TTC549 (cell line): ENCODE data around the gene LCTL.

Source experiments
- FAIRE-seq: peaks from 2 replicates; lab custom pipeline; 2012; peaks lifted over from hg19 to GRCh38; lab: Jason Lieb, UNC

Gene LCTL, protein sequence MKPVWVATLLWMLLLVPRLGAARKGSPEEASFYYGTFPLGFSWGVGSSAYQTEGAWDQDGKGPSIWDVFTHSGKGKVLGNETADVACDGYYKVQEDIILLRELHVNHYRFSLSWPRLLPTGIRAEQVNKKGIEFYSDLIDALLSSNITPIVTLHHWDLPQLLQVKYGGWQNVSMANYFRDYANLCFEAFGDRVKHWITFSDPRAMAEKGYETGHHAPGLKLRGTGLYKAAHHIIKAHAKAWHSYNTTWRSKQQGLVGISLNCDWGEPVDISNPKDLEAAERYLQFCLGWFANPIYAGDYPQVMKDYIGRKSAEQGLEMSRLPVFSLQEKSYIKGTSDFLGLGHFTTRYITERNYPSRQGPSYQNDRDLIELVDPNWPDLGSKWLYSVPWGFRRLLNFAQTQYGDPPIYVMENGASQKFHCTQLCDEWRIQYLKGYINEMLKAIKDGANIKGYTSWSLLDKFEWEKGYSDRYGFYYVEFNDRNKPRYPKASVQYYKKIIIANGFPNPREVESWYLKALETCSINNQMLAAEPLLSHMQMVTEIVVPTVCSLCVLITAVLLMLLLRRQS

DNA sequence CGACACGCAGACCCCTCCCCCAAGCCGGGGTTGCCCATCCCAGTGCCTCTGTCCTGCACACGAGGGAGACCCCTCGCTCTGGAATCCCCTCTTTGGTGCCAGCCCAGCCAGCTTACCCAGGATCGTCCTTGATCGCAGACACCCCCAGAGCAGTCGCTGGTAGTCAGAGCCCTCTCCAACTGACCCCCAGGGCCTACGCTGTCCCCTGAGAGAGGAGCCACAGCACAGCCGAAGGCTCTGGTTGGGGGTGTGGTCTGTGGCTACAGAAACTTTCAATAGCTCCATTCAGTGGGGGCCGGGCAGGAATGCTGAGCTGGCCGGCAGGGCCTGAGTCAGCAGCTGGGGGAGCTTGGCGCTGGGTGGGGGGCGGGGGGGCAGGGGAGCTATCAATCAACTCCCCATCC is at the start of gene LCTL:
Gene LCTL, minus strand, starts transcription at position 258 of the 404 bp plus-strand sequence. CDS start 633 bp downstream, outside the sequence.
- FAIRE-seq, result no peak

DNA sequence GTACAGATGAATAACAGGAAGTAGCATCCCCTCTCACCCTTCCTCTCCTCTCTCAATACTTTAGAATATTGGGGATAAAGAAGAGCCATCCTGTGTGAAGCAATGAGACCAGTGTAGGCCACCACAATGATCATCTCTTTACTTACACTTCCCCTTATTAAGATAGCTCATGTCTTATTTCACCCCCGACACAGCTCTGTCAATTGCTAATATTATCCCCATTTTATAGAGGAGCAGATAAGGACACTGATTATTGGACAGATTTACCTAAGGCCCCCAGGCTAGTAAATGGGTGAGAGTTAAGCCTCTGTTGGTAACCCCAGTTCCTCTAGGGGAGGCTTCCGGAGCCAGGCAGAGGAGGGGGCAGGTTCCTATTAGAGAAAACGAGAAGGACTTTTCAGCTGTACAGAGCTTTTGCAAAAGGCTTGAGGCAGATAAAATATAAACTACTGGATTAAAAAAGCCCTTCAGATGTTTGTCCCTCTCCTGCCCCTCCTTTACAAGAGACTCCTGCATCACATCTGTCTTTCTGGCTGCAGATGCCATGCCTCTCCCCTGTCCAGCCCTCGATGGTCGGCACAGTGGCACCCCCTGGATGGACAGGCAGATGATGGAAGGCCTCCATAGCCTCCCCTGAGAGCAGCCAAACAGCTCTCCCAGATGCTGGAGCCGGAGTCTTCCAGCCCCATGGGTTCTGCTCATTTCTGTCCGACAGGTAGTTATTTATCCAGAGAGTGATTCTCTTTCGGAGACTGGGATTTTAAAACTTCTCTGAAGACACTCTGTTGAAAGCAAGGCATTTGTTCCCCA is 49.4 kb upstream of the LCTL start:
- FAIRE-seq, result no peak

DNA sequence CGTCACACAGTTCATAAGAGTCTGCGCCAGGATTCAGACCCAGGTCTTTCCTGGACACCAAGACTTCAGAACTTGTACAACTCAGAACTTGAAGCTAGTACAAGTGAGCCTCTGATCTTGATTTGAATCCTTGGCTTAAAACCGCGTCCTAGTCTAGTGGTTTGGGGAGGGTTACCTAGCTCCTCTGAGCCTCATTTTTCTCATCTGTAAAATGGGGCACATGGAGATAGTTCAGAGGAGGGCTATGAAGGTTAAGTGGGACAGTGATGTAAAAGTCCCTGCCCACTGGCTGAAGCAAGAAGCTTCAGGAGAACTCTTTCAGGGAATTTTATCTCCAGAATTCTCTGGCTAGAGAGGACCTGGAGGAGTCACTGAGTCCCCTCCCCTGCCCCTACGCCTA is 48.7 kb upstream of the LCTL start:
- no peak for FAIRE-seq

DNA sequence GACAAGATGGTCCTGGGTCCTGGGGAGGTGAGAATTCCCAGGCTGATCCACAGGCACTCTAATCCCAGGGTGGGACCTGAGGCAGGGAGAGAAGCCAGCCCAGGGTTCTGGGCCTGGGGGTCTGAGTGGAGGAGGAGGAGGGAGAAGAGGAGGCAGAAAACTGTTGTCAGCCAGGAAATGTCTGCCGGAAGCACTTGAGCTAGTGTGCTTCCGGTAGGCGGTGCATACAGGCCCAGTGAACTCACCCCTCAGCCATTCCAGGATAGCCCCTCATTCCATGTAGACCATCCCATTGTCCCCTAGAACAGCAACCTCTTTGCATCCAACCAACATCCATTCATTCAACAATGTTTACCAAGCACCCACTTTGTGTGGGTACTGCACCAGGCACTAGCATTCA is 47.9 kb upstream of the LCTL start:
- FAIRE-seq, result no peak

DNA sequence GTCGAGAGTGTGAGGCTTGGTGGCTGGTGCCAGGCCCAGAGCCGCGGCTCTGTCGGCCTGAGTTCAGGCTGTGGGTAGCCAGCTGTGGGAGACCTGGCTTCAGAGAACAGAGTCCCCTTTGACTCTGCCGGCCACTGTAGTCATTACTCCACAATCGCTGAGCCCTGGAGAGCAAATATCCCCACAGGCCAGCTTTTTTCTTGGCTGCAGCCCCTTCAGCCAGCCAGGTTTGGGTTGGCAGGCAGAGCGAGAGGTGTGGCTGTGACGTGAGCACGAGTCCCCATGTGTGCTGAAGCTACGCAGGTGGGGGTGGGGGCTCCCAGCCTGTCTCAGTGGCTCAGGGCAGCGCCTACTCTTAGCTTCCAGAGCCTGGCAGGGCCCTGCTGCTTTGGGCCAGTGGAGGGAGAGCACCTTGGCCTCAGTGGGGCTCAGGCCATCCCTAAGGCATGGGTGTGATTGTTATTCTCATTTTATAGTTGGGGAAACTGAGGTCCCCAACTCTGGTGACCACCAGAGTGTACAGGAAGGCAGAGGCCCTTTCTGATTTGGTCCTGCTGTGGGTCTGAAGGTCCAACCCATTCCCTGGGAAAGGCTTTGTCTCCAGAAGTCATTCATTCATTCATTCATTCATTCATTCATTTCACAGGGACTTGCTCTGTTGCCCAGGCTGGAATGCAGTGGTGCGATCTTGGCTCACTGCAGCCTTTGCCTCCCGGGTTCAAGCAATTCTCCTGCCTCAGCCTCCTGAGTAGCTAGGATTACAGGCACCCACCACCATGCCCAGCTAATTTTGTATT is 45.7 kb upstream of the LCTL start:
- FAIRE-seq, result no peak

DNA sequence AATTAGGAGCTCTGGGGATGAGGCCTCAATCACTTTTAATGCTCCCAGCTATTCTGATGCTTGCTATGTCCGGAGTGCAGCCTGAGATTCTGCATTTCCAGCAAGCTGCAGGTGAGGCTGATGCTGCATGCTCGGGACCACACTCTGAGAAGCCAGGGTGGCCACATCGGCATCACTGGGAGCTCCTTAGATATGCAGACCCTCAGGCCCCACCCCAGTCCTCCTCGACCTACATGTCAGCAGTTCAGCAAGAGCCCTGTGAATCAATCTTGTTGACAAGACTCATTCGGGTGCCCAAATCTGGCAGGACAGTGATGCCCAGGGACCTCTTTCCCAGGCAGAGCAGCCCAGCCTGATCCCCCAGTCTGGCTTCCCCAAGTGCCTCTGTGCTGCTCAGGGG is 44.1 kb upstream of the LCTL start:
- FAIRE-seq, result no peak

DNA sequence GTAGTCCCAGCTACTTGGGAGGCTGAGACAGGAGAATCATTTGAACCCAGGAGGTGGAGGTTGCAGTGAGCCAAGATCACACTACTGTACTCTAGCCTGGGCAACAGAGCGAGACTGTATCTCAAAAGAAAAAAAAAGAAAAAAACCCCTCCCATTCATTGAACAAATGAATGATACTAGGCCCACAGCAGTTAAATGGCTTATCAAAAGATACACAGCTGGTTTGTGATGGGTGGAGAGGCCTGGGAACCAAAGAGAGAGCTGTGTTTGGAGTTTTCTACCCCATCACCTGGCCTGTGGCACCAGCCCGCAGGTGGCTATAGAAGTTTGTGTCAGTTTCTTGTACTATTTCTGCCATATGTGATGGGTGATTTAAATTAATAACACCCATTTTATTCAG is 43.1 kb upstream of the LCTL start:
- FAIRE-seq, result no peak

DNA sequence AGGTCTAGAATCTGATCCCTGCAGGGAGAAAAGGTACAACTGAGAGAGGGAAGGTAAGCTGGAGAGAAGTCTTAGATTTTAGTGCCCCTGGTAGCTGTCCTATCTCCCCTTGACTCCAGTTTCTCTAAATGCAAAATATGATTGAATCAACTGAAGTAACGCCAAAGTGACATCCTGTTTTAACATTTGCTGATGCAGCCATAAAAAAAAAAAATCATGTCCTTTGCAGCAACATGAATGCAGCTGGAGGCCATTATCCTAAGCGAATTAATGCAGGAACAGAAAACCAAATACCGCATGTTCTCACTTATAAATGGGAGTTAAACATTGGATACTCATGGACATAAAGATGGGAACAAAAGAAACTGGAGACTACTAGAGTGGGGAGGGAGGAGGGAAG is 42.4 kb upstream of the LCTL start:
- FAIRE-seq, result no peak

DNA sequence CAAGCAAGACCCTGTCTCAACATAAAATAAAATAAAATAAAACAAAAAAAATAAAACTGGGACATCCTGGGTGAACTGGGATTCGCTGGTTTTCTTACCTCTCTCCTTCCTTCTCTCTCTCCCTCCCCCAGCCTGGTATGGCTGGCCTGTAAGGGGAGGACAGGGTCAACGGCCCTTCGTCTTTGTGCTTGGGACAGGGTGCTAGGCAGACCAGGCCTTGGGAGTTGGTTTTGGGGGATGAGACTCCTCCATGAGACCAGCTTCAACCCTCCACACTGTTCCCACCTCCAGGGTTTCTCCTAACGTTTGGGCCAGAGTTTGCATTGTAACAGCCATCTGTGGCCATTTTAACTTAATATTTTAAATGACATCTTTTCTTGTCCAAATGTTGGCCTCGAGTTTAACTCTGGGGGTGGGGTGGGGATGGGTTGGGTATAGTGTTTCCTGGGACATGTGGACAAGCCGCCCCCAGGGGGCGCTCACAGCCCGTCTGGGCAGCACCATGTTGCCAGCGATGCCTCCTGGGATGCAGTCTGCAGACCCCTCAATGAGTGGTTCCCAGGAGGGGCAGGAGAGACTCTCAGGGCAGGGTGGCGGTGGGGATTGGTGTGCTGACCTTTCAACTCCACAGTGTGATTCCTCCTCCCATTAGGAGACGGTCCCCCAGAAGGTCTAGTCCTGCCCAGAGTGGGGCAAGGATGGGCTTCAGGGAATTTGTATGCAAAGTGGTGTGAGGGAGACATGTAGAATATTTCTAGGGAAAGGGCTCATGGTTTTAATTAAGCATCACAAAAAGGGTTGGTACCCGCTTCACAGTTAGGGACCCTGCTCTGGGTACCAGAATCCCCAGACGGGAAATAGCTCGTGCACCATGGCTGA is 37.7 kb upstream of the LCTL start:
- FAIRE-seq, result no peak

DNA sequence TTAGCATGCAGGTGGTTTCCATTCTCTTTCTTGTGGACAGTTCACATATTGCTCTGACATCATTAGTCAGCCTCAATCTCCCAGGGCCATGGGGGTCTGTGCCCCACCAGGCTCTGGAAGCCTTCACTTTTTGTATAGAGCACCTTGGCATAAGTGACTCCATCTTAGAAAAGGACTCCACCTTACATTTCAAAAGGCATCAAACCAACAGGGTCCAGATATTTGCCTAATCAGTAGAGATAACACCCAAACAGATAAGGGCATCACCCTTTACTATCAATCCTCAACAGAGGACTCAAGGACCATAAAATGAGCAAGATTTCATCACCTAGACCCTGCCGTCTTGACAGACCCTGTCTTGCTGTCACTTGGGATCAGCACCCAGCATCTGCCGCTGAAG is 35.7 kb upstream of the LCTL start:
- no peak for FAIRE-seq

DNA sequence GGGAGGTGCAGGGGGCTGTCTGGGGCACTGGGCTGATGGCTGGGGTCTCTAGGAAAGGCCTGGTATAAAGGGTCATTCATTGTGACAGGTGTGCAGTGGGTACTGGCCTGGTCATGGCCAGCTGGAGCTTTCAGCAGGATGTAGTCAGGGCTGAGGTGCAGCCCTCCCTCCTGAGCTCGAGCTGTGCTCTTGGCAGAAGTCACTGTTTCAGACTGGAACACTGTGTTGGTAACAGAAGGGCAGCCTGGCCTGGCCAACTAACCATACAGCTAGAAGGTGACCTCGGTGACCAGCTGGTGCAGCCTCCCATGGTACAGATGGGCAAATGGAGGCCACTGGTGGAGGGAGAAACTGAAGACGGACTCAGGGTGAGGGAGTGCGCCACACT is 34.4 kb upstream of the LCTL start:
- FAIRE-seq, result no peak

DNA sequence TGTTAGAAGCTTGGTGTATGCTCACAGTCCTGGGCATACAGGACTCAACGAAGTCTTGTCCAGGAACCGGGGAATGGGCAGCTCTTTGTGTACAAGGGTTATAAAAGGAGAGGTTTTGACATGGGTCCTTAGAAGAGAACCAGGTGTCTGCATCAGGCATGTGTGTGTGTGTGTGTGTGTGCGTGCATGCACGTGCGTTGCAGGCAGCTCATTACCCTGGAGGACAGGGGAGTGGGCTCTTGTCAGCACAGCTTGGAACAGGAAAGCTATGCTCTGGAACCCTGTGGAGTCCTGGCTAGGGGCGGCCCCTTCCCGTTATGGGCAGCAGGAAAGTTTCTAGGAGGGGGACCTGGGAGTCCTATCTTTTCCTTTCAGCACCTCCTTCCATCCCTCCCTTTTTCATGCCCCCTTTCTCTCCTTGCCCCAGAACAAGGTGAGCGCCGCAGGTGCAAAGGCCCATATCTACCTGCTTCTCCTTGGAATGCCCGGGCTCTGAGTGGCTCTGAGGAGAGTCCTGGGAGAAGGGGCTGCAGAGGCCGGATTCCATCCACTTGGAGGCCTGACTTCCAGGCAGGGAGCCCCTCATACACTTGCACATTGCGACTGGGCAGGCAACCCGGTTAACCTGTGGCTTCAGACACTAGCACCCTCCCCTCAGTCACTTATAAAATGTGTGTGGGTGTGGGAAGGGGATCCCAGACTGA is 33.9 kb upstream of the LCTL start:
- FAIRE-seq, result no peak

DNA sequence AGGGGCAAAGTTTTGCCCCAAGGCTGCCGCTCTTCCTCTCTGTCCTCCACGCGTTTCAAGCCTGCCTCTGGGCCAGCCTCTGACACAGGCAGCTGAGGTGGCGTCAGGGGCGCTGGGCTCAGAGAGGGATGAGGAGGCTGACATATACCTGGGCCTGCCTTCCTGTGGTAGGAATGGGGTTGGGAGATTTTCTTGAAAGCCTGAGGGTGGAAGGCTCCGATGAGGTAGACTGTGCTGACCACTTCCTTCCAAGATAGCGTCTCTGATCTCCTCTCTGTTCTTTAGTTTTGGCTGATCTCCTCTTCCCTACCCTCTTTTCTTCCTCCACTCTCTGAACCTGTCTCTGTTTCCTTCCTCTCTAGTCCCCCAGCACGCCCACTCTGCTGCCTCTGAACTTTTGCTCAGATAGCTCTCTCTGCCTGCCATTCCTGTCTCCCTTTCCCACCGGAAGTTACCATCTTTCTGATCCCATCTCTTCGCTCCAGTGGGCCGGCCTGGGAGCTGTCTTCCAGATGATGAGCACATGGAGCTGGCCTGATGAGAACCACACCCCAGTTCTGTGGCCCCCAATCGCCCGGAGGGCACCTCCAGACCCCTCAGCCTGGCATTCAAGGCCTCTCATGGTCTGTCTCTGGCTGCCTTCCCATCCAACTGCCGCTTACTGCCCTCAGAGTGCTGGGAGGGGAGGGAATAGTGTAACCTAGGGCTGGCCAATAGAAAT is 32.5 kb upstream of the LCTL start:
- FAIRE-seq, result no peak

DNA sequence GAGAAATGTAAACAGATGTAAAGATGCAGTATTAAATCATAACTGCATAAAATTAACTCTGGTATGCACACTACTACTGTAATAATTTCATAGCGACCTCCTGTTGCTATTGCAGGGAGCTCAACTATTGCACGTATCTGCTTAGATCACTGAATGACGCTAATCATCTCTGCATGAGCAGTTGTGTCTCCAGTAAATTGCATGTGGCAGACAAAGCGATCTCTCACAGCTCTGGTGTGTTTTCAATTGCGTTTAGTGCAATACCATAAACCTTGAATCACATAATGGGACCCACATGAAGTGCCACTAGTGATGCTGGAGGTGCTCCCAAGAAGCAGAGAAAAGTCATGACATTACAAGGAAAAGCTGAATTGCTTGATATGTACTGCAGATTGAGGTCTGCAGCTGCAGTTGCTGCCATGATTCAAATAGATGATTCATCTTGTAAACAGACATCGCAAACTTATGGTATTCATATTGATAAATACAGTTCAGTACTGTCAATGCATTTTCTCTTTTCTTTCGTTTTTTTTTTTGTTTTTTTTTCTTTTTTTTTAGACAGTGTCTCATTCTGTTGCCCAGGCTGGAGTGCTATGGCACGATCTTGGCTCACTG is 30.2 kb upstream of the LCTL start:
- FAIRE-seq, result no peak

DNA sequence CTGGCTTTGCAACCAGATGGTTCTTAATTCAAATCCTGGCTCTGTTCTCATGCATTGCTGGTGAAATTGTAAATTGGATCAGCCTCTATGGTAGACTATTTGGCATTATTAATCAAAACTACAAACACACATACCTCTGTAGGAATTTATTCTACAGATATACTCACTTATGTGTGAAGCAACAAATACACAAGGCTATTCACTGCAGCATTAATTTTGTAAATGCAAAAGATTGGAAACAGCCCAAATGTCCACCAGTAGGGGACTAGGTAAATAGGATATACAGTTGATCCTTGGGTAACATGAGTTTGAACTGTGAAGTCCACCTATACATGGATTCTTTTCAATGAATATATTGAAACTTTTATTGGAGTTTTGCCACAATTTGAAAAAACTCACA is 29.5 kb upstream of the LCTL start:
- FAIRE-seq, result no peak

DNA sequence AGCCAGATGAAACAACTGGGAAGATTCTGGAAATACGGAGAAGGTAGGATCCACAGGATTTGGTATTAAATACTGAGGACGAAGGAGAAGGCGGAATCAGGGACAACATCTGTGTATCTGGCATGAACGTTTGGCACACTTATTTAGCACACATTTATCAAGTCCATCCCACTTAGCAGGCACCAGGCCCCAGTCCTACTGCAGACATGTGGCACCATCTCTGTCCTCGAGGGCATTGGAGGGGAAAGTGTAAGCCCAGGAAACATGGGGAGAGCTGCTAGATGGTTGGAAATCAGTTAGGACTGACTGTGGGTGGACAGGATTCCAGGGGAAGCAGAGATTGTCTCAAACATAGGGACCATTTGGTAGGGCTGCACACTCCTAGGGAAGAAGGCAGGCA is 29.0 kb upstream of the LCTL start:
- no peak for FAIRE-seq

DNA sequence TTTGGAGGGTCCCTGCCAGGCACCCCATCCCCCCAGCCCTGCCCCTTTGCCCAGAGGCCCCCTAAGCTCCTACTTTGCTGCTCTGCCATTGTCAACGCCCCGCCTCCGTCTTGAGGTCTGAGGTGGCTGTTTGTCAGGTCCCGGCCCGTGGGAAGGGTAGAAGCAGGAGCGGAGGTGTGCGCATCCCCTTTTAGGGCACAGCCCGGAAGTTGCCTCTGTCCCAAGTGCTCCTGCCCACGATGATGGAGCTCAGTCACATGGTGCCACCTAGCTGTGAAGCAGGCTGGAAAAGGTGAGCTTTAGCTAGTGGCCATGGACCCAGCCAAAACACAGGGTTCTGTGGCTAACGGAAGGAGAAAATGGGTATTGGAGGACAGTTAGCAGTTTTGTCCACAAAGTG is 28.5 kb upstream of the LCTL start:
- no peak for FAIRE-seq

DNA sequence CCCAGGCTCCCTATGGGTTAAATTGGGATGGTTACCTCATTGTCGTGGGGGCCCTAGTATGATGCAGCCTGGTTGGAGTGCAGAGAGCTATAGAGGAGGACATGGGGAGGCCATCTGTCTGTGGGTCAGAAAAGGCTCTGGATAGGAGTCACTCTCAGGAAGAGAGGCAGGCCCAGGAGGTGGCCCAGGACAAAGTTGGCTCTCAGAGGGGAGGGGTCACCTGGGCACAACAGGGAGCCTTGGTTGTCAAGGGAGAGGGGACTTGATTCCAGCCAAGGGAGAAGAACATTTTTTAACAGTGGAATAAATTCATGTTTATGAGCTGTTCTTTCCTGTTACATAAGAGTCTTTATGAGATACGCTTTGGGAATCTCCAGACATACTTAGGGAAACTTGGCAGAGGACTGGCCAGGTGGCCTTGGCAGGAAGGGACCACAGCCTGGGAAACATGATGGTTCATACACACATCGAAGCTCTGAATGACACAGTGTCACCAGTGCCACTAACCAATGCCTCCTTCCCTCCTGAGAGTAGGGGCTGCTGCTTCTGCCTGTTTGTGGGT is 27.5 kb upstream of the LCTL start:
- no peak for FAIRE-seq

DNA sequence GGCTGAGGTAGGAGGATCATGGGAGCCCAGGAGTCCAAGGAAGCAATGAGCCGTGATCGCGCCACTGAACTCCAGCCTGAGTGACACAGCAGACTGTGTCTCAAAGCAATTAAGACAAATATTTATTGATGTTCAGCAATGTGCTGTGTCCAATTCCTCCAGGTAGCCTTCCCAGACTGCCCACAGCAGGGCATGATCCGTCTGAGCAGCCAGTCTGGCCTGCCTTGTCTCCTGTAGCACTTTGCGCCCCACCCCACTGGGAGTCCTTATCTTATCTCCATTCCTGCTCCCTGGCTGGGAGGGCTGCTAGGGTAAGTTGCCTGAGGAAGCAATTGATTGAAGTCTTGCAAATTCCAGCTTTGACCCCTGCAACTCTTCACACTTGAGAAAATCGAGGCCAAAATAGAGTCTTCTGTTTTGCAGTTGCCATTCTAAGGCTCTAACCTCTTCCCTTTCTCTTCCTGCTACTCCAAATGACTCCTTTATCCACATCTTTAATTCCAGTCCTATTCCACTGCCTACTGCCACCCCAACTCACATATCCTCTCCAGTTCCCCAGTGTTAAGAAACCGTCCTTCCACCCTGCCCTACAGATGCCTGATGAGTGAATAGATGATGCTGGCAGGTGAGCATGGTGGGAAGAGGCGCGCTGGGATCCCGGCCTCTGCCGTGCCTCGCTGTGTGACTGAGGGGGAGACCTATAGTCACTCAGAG is 26.9 kb upstream of the LCTL start:
- FAIRE-seq, result no peak
